Thyroid gland (tissue), 4 donors: ENCODE measurements around the gene FAM114A2. TPM values are rescaled to one million over a fixed set of nuclear protein-coding genes. Genes with fewer than 3 reads are reported as not detected.
"Not testable (repeated sequence)": the region's sequence is repeated elsewhere in the genome, so short reads cannot be mapped to it uniquely, and the experiment has no call there.

Source experiments
- DNase-seq, 2 donors: peaks; one replicate each; pipeline ENCODE4 v3.0.0-alpha.2; 2019
- H3K27ac ChIP-seq, 3 donors: fragments of 200-600 bp; sonication (generic); 1 replicate in 2 of 3; 2 replicates in 1 of 3; pipeline ENCODE4 v1.5.1; 2016 to 2019; ENCODE audit warnings: mild to moderate bottlenecking in 1 of 3, moderate library complexity in 1 of 3
- H3K27me3 ChIP-seq: fragments of 200-600 bp; sonication (generic); one replicate; pipeline ENCODE4 v1.5.1; 2019
- H3K36me3 ChIP-seq, 2 donors: fragments of 200-600 bp; sonication (generic); one replicate each; pipeline ENCODE4 v1.5.1; 2016 to 2019
- H3K4me1 ChIP-seq, 2 donors: fragments of 200-600 bp; sonication (generic); one replicate each; pipeline ENCODE4 v1.5.1; 2017 to 2019
- H3K4me3 ChIP-seq, 3 donors: fragments of 200-600 bp; sonication (generic); replicated peaks in 1 of 3; 1 replicate in 2 of 3; 2 replicates in 1 of 3; pipeline ENCODE4 v1.5.1; 2016; ENCODE audit warnings: mild to moderate bottlenecking in 1 of 3
- H3K9me3 ChIP-seq: fragments of 200-600 bp; sonication (generic); one replicate; pipeline ENCODE4 v1.5.1; 2017
- POLR2A ChIP-seq, 2 donors: fragments of 450-650 bp; IDR thresholded peaks; one replicate each; pipeline ENCODE4 v1.6.1; 2017; ENCODE audit warnings: antibody characterized with exemption in 2 of 2, mild to moderate bottlenecking in 2 of 2, moderate library complexity in 1 of 2
- WGBS, 2 donors: methylation state at CpG; one replicate each; pipeline ENCODE4 v1.1.5; 2017; 5-methylcytosine and 5-hydroxymethylcytosine counted together
- intact Hi-C: fragments of 100-400 bp; cut with DNase I; formaldehyde crosslinking; loops from one replicate; pipeline ENCODE4 v1.15.1; 2023
- total RNA-seq, 4 donors: library from RNA; depleted of rRNA; stranded (reverse); fragments of >200 nt; gene quantifications; one replicate each; pipeline ENCODE4 v1.2.3, GENCODE V29; 2016
- TF ChIP-seq, protein P1 (sequence below), 6 experiments: fragments of 200-600 bp in 3 of 6; fragments of 450-650 bp in 3 of 6; sonication (generic) in 3 of 6; IDR thresholded peaks; one replicate each; pipeline ENCODE4 v1.5.1; 2016 to 2019; ENCODE audit warnings: antibody characterized with exemption in 6 of 6, mild to moderate bottlenecking in 2 of 6, inconsistent platforms in 1 of 6, moderate library complexity in 1 of 6

The FAM114A2 gene
- total RNA-seq, 4 donors from 2014 or later: 21.1 to 28.9 (median 23.3) TPM

- Histone ChIP-seq H3K36me3 (peaks cover 6 to 9% of the 10 kb centered on the region in 2 donors), H3K27ac (no peak overlapping the region), H3K9me3 (no peaks in the 10 kb centered on the region), H3K27me3 (no peaks in the 10 kb centered on the region), H3K4me3 (no peak overlapping the region), H3K4me1 (no peaks in the 10 kb centered on the region)
- intact Hi-C loops: no loop called here
- 92 to 93% methylated on average over 2 of the region's 2 CpGs for WGBS, 2 donors
- TF ChIP-seq POLR2A (IDR thresholded peaks at IDR 0.05): no peak
- TF ChIP-seq, protein P1, sequence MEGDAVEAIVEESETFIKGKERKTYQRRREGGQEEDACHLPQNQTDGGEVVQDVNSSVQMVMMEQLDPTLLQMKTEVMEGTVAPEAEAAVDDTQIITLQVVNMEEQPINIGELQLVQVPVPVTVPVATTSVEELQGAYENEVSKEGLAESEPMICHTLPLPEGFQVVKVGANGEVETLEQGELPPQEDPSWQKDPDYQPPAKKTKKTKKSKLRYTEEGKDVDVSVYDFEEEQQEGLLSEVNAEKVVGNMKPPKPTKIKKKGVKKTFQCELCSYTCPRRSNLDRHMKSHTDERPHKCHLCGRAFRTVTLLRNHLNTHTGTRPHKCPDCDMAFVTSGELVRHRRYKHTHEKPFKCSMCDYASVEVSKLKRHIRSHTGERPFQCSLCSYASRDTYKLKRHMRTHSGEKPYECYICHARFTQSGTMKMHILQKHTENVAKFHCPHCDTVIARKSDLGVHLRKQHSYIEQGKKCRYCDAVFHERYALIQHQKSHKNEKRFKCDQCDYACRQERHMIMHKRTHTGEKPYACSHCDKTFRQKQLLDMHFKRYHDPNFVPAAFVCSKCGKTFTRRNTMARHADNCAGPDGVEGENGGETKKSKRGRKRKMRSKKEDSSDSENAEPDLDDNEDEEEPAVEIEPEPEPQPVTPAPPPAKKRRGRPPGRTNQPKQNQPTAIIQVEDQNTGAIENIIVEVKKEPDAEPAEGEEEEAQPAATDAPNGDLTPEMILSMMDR (IDR thresholded peaks at IDR 0.05): no peak
- no peak for DNase-seq
Measured at GRCh38 chr5:154031937-154032489, 6.7 kb downstream of the FAM114A2 start.

DNA sequence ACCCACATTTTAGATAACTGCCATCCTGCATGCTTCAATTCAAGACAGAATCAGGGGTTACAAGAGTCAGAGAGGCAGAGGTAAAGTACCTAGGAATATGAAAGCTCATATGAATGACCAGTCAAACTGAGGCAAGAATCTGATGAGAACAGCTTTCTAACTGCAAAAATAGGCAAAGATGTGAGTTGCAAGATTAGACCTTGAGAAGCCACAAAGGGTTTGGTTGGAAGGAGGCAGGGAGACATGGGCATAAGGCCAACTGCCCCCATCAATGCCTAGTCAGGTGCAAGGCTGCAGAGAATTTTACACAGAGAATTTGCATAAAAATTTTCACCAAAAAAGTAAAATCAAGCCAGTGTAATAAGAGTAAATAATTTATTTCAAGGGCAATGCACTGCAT, 12.8 kb downstream of the FAM114A2 start:
- intact Hi-C loops: no loop called here

GRCh38 chr5:154018919-154019318, 19.8 kb downstream of the FAM114A2 start:
- H3K36me3 ChIP-seq, H3K9me3 ChIP-seq, H3K27ac ChIP-seq, H3K4me1 ChIP-seq, intact Hi-C loops, H3K27me3 ChIP-seq, H3K4me3 ChIP-seq, DNase-seq: not testable (repeated sequence)
- 92 to 100% methylated on average over 1 of the region's 1 CpG for WGBS, 2 donors

More for the DNA sequence above, 12.8 kb downstream of the FAM114A2 start:
- Histone ChIP-seq H3K4me3 (no peak overlapping the region), H3K36me3 (peaks cover 6 to 23% of the 10 kb centered on the region in 2 donors), H3K27ac (no peak overlapping the region), H3K27me3 (no peaks in the 10 kb centered on the region), H3K4me1 (no peaks in the 10 kb centered on the region), H3K9me3 (no peaks in the 10 kb centered on the region)
- DNase-seq: no peak
- TF ChIP-seq POLR2A (IDR thresholded peaks at IDR 0.05): no peak
- TF ChIP-seq, protein P1 (IDR thresholded peaks at IDR 0.05): no peak

DNA sequence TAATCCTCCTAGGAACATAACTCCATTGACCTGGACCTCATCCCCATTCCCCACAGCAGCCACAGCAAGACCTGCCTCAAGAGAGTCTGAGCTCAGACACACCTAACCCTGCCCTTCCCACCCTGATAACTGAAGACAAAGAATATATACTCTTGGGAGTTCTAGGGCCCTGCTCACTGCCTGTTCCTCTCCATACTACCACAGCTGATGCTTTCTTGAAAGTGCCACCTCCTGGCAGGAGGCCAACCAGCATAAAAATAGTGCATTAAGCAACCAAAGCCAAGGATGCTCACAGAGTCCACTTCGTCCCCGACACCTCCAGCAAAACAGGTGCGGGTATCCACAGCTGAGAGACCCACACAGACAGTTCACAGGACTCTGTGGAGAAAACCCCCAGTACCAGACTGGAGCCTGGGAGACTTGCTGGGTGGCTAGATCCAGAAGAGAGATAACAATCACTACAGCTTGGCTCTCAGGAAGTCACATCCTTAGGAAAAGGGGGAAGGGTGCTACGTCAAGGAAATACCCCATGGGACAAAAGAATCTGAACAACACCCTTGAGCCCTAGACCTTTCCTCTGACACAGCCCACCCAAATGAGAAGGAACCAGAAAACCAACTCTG, 23.5 kb downstream of the FAM114A2 start:
- no peaks in the 10 kb centered on the region for H3K27me3 ChIP-seq
- H3K4me3 ChIP-seq: no peak overlapping the region
- 89 to 92% methylated on average over 4 of the region's 4 CpGs for WGBS, 2 donors
- no peaks in the 10 kb centered on the region for H3K9me3 ChIP-seq
- TF ChIP-seq, protein P1 (IDR thresholded peaks at IDR 0.05): no peak
- TF ChIP-seq POLR2A (IDR thresholded peaks at IDR 0.05): no peak
- no peak for DNase-seq
- H3K27ac ChIP-seq: no peak overlapping the region
- H3K36me3 ChIP-seq: no peaks in the 10 kb centered on the region
- H3K4me1 ChIP-seq: no peaks in the 10 kb centered on the region
- intact Hi-C loops: no loop called here

GRCh38 chr5:154010660-154011059, 28.1 kb downstream of the FAM114A2 start:
- no peak for DNase-seq
- Histone ChIP-seq H3K4me3 (no peak overlapping the region), H3K27me3 (no peaks in the 10 kb centered on the region), H3K36me3 (peaks cover 0 to 4% of the 10 kb centered on the region in 2 donors), H3K9me3 (no peaks in the 10 kb centered on the region), H3K4me1 (no peaks in the 10 kb centered on the region), H3K27ac (no peak overlapping the region)
- intact Hi-C loops: no loop called here
- WGBS, 2 donors: 72 to 73% methylated on average over 3 of the region's 3 CpGs
- no peak for TF ChIP-seq POLR2A (IDR thresholded peaks at IDR 0.05)
- TF ChIP-seq, protein P1 (IDR thresholded peaks at IDR 0.05): no peak
